ENCODE measurements around the gene YWHAQ.

YWHAQ gene

GRCh38 chr2:9655441-9656269 lies 24.9 kb upstream of the YWHAQ start:
- no peak for DNase-seq (ENCODE audit: insufficient read length, low spot score)
- no peak for FAIRE-seq

GRCh38 chr2:9654452-9655100 lies 23.8 kb upstream of the YWHAQ start:
- no peak for DNase-seq (ENCODE audit: insufficient read length, low spot score)
- FAIRE-seq: no peak

- DNase-seq (ENCODE audit: insufficient read length, low spot score) (no peak), FAIRE-seq (no peak)
Observed at GRCh38 chr2:9653485-9654271, 22.9 kb upstream of the YWHAQ start.

- FAIRE-seq: no peak
- no peak for DNase-seq (ENCODE audit: insufficient read length, low spot score)
Observed at GRCh38 chr2:9652898-9653479, 22.2 kb upstream of the YWHAQ start.

- FAIRE-seq (no peak), DNase-seq (ENCODE audit: insufficient read length, low spot score) (no peak)
Observed at GRCh38 chr2:9652267-9652666, 21.5 kb upstream of the YWHAQ start.

GRCh38 chr2:9650119-9650821 lies 19.5 kb upstream of the YWHAQ start:
- FAIRE-seq (no peak), DNase-seq (ENCODE audit: insufficient read length, low spot score) (no peak)

GRCh38 chr2:9649261-9649660 lies 18.5 kb upstream of the YWHAQ start:
- FAIRE-seq (no peak), DNase-seq (ENCODE audit: insufficient read length, low spot score) (no peak)

- no peak for FAIRE-seq
- DNase-seq (ENCODE audit: insufficient read length, low spot score): no peak
Observed at GRCh38 chr2:9648821-9649220, 18.0 kb upstream of the YWHAQ start.

GRCh38 chr2:9647884-9648283 lies 17.1 kb upstream of the YWHAQ start:
- FAIRE-seq (no peak), DNase-seq (ENCODE audit: insufficient read length, low spot score) (no peak)

- DNase-seq (ENCODE audit: insufficient read length, low spot score): no peak
- FAIRE-seq: no peak
Observed at GRCh38 chr2:9646196-9647030, 15.6 kb upstream of the YWHAQ start.

- DNase-seq (ENCODE audit: insufficient read length, low spot score) (no peak), FAIRE-seq (no peak)
Observed at GRCh38 chr2:9644603-9645002, 13.8 kb upstream of the YWHAQ start.

- FAIRE-seq (no peak), DNase-seq (ENCODE audit: insufficient read length, low spot score) (no peak)
Observed at GRCh38 chr2:9644021-9644420, 13.2 kb upstream of the YWHAQ start.

GRCh38 chr2:9641641-9642040 lies 10.8 kb upstream of the YWHAQ start:
- no peak for FAIRE-seq

GRCh38 chr2:9640403-9641104 lies 9.8 kb upstream of the YWHAQ start:
- FAIRE-seq (no peak), DNase-seq (ENCODE audit: insufficient read length, low spot score) (no peak)

More at GRCh38 chr2:9641641-9642040, 10.8 kb upstream of the YWHAQ start:
- no peak for DNase-seq (ENCODE audit: insufficient read length, low spot score)

GRCh38 chr2:9639740-9640343 lies 9.0 kb upstream of the YWHAQ start:
- FAIRE-seq (no peak), DNase-seq (ENCODE audit: insufficient read length, low spot score) (no peak)

GRCh38 chr2:9639000-9639602 lies 8.3 kb upstream of the YWHAQ start:
- FAIRE-seq (no peak), DNase-seq (ENCODE audit: insufficient read length, low spot score) (no peak)

- no peak for FAIRE-seq
- DNase-seq (ENCODE audit: insufficient read length, low spot score): no peak
Observed at GRCh38 chr2:9638532-9638931, 7.7 kb upstream of the YWHAQ start.

- DNase-seq (ENCODE audit: insufficient read length, low spot score): no peak
- no peak for FAIRE-seq
Observed at GRCh38 chr2:9637330-9637729, 6.5 kb upstream of the YWHAQ start.

Data from GM19239 (cell line).